Glomerular visceral epithelial cell (primary cell): ENCODE data around the gene SMIM11.
"Not testable (repeated sequence)": the region's sequence is repeated elsewhere in the genome, so short reads cannot be mapped to it uniquely, and the experiment has no call there.

Experiments used
- DNase-seq: peaks from one replicate; pipeline ENCODE4 v3.0.0-alpha.2; 2016; ENCODE audit errors: extremely low spot score

The SMIM11 gene, protein sequence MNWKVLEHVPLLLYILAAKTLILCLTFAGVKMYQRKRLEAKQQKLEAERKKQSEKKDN

DNA sequence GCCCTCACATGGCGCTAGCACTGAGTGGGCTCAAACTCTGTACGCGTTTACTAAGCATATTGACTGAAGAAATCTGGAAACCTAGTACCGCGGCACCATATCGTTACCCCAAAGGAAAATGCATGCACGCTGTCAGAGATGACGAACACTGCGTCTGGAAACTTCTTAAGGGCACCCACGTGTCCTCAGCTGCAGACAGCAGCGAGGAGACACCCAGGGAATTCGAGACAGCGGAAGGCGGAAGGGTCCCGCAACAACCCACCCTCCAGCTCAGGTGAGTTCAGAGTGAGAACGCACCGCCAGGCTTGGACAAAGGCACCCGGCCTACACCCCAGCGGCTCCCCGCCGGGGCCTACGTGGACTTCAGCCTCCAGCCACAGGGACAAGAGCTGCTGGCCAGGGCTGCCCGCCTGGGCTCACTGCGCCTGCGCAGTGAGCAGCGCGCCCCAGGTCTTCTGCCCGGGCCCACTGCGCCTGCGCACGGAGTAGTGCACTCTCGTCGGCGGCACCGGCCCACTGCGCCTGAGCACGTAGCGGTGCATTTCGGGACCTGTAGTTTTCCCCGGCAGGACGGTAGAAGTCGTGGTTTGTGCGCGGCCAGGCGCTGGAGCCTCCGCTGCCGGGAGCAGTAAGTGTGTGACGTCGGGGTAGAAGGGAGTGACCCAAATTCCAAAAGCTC, at the start of gene SMIM11:
Gene SMIM11 (plus strand): TSS at position 568 of the 679 bp plus-strand sequence. CDS start 3,998 bp downstream, outside the sequence.
- DNase-seq: not testable (repeated sequence)

DNA sequence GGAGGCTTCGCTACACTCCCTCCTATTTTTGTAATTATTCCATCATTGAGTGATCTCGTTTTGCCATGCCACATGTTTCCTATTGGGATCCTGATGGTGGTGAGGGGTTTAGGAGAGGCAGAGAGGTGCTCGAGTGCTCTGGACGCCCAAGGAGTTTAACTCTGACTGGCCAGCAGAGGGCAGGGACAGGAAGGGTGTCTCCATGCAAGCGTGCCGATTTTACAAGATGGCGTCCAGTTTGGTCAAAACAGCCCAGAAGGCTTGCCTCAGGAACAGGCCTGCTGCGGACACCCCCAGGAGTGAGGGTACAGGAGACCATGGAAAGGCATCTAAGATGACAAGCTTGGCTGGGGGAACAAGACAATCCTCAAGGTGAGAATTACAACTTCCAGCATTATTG, 45.3 kb upstream of the SMIM11 start:
- no peak for DNase-seq

DNA sequence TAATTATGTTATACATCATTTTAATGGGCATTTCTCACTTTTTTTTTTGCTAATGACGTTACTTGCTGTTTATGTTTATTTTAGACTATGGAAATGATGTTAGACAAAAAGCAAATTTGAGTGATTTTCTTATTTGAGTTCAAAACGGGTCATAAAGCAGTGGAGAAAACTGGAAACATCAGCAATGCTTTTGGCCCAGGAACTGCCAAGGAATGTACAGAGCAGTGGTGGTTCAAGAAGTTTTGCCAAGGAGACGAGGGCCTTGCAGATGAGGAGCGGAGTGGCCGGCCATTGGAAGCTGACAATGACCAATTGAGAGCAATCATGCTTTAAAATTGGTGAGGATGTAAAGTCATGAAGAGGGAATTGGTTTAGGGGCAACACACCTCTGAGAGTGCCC, 43.6 kb upstream of the SMIM11 start:
- DNase-seq: no peak

DNA sequence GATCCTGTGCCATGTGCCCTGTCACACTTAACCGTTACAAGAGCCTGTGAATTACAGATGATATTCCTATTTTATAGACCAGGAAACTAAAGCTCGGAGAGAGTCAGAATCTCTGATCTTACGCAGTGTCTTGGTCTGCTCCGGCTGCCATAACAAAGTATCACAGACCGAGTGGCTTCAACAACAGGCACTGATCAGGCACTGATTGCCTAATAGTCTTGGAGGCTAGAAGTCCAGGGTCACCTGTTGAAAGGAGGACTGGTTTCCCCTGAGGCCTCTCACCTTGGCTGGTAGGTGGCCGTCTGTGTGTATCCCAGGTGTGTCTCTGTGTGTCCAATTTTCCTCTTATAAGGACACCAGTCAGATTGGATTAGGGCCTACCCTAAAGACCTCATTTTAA, 43.0 kb upstream of the SMIM11 start:
- DNase-seq: no peak

DNA sequence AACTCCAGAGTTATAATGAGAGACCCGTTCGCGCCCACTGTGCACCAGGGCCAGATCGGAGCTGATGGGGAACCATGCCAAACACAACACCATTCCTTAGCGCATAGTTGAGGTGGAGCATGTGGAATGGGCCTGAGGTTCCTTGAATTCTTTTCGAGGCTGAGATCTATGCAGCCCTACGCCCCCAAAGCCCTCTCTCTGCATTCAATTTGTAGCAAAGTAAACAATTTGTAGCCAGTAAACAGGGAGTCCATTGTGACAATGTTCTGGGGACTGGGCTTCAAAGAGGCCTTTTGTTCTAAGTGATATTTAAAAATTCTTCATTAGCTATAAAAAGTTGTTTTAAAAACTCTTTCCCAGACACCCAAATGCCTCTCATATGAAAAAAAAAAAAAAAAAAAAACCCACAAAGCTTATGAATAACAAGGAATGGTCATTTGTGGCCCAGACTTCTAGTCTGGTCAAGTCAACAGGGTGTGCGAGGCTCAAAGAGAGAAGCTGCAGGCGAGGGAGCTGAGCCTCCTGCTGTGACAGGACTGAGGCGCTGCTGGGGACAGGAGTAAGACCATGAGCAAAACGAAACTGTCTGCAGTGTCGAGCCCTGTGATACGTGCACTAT, 42.1 kb upstream of the SMIM11 start:
- peak; percentile 81 for DNase-seq

DNA sequence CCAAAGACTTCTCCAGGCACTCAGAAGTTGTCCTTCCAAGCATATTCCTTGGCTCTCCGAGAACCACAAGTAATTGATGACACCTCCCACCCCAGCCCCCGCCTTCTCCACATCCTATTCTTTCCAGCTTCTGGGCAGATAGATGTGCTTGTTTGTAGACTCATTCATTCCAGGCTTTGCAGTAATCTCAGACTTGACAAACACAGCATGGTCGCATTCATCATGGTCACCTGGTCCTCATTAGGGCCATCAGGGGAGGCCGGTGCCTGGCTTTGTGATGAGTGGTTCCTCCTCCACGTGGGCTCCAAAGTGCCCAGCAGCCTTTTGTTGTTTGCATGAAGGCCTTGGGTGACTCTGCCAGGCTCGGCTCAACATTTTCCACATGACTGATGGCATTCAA, 40.0 kb upstream of the SMIM11 start:
- no peak for DNase-seq

DNA sequence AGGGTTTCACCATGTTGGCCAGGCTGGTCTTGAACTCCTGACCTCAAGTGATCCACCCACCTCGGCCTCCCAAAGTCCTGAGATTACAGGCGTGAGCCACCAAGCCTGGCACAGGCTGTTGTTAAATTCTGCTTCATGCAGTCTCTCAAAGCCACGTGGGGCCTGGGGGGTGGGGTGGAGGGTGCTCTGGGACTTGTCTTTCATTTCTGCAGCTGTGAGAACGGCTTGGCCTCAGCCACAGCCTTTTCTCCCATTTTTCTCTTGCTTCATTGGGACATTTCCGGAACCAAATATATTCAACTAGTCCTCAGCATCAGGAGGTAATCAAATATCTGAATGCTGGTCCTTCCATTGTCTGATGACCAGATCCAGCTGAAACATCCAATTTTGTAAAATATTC, 39.1 kb upstream of the SMIM11 start:
- DNase-seq: no peak

DNA sequence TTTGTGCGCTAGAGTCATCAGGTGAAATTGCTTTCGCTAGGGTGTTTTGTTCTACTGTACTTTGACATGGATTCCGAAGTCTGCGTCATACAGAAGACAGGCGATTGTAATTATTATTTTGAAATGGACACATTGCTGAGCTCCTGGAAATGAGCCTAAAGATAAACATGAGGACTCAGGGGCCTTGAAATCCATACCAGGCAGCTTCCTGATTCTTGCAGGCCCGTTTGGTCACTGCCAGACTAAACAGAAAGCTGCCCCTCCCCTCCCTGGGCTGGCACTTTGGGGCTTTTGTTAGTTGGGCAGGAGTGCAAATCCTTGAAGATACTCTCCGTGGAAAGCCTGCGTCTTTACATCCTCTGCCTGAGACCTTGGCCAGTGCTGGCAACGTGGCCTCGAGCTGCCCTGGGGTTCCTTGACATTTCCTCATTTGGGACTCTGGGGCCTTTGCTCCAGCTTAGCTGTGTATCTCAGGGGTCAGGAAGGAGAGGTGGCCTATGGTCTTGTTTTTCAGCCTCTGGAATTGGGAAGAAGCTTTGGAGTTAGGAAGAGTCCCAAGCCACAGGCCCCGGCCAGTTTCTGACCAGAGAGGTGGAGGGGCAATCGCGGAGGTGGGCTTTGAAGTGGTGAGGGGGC, 38.4 kb upstream of the SMIM11 start:
- no peak for DNase-seq

DNA sequence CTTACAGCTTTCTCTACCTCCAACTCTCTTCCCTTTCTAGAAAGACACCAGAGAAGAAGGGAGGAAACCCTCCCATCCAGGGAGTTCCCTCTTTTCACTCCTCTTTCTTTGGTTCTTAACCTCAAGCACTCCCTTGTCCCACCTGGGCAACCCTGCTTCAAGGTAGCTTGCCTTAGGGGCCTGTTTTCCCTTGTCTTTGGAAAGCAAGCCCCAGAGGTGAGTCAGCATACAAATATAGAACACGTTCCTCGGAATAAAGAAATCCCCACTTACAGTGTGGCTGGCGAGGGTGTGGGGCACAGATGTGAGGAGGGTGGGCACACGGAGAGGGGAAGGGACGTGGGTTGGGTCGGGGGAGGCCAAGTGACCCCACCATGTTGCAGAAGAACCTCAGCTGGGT, 37.6 kb upstream of the SMIM11 start:
- DNase-seq: no peak

DNA sequence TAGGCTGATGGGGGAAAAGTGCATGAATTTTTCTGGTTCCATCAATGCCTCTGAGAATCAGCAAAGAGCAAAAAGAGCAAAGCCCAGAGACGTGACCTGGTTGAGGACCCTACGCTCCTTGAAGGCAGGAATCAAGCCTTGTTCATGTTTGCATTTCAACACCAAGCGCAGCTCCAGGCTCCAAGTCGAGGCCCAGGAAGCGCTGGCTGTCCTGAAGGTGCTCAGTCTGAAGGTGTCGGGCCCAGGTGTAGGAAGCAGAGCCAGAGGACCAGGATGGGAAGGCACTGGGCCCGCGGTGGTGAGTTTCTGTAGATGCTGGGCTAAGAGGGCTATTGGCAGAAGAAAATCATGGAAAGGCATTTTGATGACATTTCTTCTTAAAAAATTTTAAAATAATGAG, 37.1 kb upstream of the SMIM11 start:
- no peak for DNase-seq

DNA sequence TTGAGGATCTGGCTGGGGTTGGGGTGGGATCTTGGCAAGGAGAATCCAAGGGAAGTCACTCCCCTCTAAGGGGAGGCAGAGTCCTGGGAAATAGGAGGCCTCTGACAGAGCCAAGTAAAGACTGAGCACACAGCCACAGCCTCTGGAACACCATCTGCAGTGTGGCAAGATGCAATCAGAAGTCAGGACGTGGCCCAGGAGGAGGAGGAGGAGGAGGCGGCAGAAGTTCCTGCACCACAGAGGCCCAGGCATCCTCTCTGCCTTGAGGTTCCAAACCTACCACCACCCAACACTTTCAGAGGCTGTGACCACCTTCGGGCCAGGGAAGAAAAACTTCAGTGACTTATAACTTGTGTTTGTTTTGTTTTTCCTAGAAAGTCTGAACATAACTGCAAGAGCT, 35.2 kb upstream of the SMIM11 start:
- DNase-seq: no peak

DNA sequence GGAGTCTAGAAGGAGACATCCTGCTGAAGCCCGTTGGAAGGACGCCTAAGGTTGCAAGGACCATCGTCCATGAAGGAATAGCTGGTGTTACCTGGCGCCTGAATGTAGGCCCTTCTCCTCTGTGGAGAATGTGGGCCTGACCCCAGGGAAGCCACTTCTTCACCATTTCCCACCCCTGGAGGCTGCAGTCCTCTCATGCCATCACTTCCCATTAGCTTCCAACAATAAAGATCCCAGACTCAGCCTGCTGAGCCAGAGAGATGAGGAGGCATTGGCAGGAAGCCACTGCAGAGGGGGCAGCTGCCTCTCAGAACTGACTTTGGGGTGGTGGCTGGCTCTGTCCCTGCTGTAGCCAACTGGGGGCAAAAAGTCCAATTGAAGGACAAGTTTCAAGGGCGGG, 32.8 kb upstream of the SMIM11 start:
- DNase-seq: no peak

DNA sequence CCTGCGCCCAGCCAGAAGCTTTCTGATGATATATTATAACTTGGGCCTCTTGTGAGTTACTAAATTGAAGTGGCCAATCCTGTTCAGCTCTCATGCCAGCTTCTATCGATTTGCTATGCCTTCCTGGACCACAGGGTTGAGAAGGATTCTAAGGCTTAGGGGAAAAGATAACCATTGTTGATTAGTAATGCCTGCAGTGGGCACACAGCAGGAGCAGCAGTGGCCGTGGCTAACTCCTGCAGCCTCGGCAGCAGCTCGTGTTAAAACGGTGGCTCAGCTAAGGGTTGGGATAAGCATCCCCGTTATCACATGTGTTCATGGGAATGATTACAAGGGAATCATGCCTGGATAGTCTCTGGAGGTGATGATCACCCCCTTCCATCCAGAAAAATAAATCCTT, 32.0 kb upstream of the SMIM11 start:
- DNase-seq: no peak

DNA sequence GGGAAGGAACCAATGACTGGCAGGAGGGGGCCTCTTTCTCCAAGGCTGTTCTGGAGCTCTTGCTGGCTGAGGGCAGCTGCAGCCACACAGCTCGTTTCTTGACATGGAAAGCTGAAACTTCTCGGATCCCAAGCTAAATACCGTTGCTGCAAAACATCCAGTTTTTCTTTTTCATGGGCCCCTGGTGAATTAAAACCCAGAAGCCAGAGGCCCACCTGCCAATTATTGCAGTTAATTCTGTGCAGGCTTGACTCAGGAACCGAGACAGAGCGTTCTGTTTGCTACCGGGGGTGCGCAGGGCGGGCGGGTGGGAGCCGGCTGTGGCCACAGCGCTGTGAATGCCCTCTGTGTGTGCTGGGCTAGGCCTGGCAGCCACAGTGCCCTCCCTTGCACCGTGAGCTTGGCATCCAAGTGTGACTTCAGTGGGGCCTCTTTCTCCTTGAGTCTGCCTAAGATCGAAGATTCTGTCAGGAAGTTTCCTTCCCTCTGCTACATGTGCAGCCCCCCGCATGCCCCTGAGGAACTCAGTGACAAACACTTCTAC, 31.4 kb upstream of the SMIM11 start:
- DNase-seq: no peak

DNA sequence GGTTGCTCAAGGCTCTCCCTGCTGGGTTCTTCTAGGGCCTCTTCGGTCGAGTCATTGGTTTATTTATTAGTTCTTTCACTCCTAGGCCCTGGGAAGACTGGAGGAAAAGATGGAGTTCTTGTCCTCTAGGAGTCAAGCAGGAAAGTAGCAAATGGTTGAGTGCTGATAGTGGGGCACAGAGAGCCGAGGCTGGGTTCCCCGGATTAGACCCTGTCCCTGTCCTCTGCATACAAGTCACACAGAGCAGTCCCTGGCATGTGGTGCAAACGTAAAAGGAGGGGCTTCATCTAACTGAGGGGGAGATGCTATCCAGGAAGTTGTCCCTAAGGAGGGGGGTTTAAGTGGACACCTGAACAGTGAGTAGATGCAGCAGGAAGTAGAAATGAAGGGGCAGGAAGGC, 30.7 kb upstream of the SMIM11 start:
- no peak for DNase-seq

DNA sequence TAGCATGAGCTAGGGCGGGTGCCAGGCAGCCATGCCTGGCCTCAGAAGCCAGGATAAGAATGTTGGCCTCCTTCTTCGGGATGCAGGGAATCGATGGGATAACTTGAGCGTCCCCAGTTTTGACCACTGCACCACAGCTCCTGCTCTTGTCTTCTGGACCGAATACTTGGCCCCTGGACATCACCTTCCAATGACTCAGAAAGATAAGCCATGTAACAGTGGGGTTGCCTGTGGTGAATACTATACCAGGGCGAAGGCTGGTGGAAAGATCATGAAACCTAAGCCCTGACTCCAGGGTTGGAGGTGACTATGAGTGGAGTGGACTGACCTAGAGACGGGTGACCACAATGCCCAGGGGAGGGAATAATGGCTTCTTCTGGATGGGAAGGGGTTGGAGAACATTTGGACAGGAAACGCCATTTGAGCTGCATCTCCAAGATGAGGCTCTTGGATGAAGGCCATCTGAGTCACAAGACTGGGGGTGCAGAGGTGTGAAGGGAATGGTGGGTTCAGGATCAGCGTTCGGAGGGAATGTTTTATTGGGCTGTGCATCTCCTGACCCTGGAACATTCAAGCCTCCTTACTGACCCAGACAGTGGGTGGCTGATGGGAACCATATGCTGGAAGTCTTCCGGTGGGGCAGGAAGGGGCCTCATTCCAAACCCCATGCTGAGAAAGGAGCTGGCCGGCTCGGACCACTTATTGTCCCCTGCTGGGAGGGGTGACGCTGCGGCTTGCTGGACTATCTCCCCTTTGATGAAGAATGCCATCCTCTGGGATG, 30.0 kb upstream of the SMIM11 start:
- DNase-seq: no peak

DNA sequence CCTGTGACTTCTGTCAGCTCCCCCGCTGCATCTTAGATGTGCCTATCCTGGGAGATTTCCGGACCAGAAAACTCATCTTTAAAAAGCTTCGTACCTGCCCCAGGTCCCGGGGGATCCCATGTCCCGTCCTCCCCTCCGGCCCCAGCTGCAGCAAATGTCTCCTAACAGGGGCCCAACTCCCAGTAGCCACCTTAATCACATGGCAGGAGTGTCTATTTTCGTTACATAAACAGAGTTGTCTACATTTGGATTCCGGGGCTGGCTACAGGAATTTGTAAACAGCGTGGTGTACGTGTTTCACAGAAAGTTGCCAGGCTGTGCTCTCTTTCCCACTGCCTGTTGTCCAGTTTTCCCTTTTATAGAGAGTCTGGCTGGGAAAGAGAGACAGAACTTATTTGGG, 29.4 kb upstream of the SMIM11 start:
- no peak for DNase-seq

DNA sequence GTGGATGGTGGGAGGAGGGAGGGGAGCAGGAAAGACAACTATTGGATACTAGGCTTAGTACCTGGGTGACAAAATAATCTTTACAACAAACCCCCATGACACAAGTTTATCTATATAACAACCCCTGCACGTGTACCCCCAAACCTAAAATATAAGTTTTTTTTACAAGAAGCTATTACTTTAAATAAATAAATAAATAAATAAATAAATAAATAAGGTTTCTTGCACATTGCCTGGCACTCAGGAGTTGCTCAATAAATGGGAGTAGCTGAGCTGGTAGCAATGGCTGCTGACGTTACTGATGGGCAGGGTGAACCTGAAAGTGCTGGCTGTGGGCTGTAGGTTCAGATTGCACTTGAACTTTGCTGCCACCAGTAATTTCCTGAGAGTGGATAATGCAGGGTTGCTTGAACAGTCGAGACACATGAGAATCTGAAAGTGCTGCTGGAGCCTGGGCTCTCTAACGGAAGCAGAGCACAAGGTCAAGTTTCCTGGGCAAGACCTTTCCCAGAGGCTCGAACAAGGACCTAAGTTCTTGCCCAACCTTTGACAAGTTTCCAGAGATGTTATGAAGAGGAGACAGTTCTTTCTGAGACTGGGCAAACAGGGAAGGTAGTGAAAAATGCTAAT, 26.3 kb upstream of the SMIM11 start:
- no peak for DNase-seq

DNA sequence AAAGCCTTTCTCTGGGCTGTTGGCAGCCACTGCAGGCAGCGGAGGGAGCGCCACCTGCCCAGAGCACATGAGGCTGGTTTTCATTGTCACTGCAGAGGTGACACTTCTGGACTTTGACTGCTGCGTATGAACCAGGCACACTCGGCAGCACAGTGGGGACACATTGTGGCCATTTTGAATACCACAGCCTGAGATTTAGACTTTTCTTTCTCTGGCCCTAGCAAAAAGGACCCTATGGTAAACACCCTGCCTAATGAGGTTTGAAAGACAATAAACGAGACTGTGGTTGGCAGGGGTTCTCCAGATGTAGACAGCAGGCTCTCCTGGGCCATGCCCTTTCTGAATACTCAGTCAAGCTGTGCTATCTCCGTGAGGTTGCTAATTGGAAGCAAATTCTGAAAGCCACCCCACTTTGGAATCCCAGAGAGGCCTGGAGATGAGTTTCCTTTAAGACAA, 23.5 kb upstream of the SMIM11 start:
- peak; percentile 46 for DNase-seq

DNA sequence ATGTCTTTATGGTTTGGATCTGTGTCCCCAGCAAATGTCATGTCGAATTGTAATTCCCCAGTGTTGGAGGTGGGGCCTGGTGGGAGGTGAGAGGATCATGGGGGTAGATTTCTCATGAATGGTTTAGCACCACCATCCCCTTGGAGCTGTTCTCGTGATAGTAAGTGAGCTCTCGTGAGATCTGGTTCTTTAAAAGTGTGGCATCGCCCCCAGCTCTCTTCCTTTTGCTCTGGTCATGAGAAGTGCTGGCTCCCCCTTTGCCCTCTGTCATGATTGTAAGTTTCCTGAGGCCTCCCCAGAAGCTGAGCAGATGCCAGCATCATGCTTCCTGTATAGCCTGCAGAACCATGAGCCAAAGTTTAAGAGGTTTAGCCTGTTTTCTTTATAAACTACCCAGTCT, 22.8 kb upstream of the SMIM11 start:
- no peak for DNase-seq

DNA sequence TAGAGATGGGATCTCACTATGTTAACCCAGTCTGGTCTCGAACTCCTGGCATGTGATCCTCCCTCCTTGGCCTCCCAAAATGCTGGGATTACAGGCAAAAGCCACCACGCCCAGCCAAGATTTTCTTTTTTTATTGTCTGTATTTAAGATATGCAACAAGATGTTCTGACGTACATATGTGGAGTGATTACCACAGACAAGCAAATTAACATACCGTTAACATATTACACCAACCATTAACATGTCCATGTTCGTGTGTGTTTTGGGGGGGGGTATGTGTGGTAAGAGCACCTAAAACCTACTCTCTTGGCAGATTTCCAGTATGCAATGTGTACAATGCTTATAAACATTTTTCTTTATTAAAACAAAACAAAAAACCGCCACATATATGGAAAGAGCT, 22.1 kb upstream of the SMIM11 start:
- DNase-seq: no peak

DNA sequence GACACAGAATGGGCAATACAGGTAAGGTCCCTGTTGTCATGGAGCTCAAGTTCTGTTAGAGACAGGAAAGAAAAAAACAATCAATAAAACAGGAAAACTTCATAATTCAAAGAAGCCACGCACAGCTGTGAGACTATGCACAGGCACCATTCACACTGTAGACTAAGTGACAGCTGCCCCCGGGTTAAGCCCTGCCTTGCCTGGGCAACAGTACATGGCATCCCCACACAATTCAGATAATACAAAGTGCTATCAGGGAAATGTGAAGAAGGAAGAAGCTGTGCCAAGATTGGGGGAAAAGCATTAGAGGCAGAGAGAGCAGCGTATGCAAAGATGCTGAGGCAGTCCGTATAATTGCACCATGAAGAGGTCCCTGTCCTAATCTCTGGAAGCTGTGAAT, 20.5 kb upstream of the SMIM11 start:
- DNase-seq: no peak
